Fibroblast of skin of abdomen (primary cell): ENCODE results near the gene ESYT1.

ENCODE experiments used
- DNase-seq: peaks from one replicate; pipeline ENCODE4 v3.0.0-alpha.2; 2013

Gene ESYT1

GRCh38 chr12:56189099-56189917, 61.2 kb downstream of the ESYT1 start, which contains the start of gene SMARCC2:
Gene SMARCC2 (minus strand): TSS chr12:56189483. CDS start chr12:56189461, 22 bp downstream.
- DNase-seq: peak; percentile 86

- peak; percentile 85 for DNase-seq
Observed at GRCh38 chr12:56189918-56190694, 62.0 kb downstream of the ESYT1 start.

GRCh38 chr12:56190695-56191155, 62.7 kb downstream of the ESYT1 start:
- no peak for DNase-seq

- DNase-seq: no peak
Observed at GRCh38 chr12:56192582-56192981, 64.5 kb downstream of the ESYT1 start.

- DNase-seq: peak; percentile 83
Observed at GRCh38 chr12:56193025-56193578, 65.0 kb downstream of the ESYT1 start.
